HepG2 (cell line): ENCODE results near the gene TH. TPM values are rescaled to one million over a fixed set of nuclear protein-coding genes. Genes with fewer than 3 reads are reported as not detected.

Experiments used
- ASH2L ChIP-seq: fragments of 300-600, 200-600 bp; sonication (generic); IDR thresholded peaks from 2 replicates; pipeline ENCODE4 v1.7.0; 2017; ENCODE audit warnings: low read depth, mild to moderate bottlenecking, moderate library complexity, mixed read lengths, low read length; ENCODE audit not compliant: insufficient read length
- ATRX ChIP-seq: sonication (generic); formaldehyde crosslinking; IDR thresholded peaks from 2 replicates; pipeline ENCODE4 v1.4.0; 2020; ENCODE audit warnings: missing genetic modification reagents, borderline replicate concordance
- CCAR2 ChIP-seq: fragments of 200-400 bp; formaldehyde crosslinking; optimal IDR thresholded peaks from 2 replicates; pipeline ENCODE3; 2018; ENCODE audit warnings: low read depth, mild to moderate bottlenecking, low read length, moderate library complexity
- DNMT3B ChIP-seq: conservative IDR thresholded peaks from 2 replicates; pipeline ENCODE4 v1.6.1; 2016; ENCODE audit warnings: missing biosample characterization, control low read depth
- EED ChIP-seq: sonication (generic); formaldehyde crosslinking; IDR thresholded peaks from 2 replicates; pipeline ENCODE4 v1.5.0; 2020; ENCODE audit warnings: mild to moderate bottlenecking, missing genetic modification reagents
- ELF4 ChIP-seq: sonication (generic); formaldehyde crosslinking; IDR thresholded peaks from 2 replicates; pipeline ENCODE4 v1.5.0; 2020; ENCODE audit warnings: missing genetic modification reagents, mild to moderate bottlenecking, moderate library complexity, borderline replicate concordance
- FOXA3 ChIP-seq: IDR thresholded peaks from 2 replicates; pipeline ENCODE4 v1.6.1; 2016; ENCODE audit warnings: missing genetic modification reagents, missing compliant biosample characterization
- GFI1 ChIP-seq: sonication (generic); formaldehyde crosslinking; IDR thresholded peaks from 2 replicates; pipeline ENCODE4 v1.5.0; 2020; ENCODE audit warnings: missing genetic modification reagents, mild to moderate bottlenecking, borderline replicate concordance
- HNF4G ChIP-seq, 2 experiments: sonication (generic) in 1 of 2; formaldehyde crosslinking in 1 of 2; IDR thresholded peaks; 2 replicates each; pipeline versions ENCODE4 v1.4.0 to v1.6.1; 2011 to 2020; ENCODE audit warnings: borderline replicate concordance in 2 of 2, low read depth in 2 of 2, mild to moderate bottlenecking in 2 of 2, low read length in 1 of 2, missing genetic modification reagents in 1 of 2, moderate library complexity in 1 of 2
- PCBP2 ChIP-seq: fragments of 200-400 bp; formaldehyde crosslinking; optimal IDR thresholded peaks from 2 replicates; pipeline ENCODE3; 2018; ENCODE audit warnings: low read length, low read depth; ENCODE audit not compliant: poor library complexity, severe bottlenecking
- PHF21A ChIP-seq: sonication (generic); formaldehyde crosslinking; IDR thresholded peaks from 2 replicates; pipeline ENCODE4 v1.5.0; 2020; ENCODE audit warnings: mild to moderate bottlenecking, missing genetic modification reagents
- SIN3B ChIP-seq: fragments of 150-350 bp; IDR thresholded peaks from 2 replicates; pipeline ENCODE4 v1.6.1; 2014; ENCODE audit warnings: low read length
- TRIM22 ChIP-seq: fragments of 450-650 bp; IDR thresholded peaks from 2 replicates; pipeline ENCODE4 v1.6.1; 2017
- ZMAT5 ChIP-seq: sonication (generic); formaldehyde crosslinking; IDR thresholded peaks from 2 replicates; pipeline ENCODE4 v1.5.0; 2020; ENCODE audit warnings: mild to moderate bottlenecking, low read depth, missing genetic modification reagents, borderline replicate concordance
- ZNF101 ChIP-seq: sonication (generic); formaldehyde crosslinking; IDR thresholded peaks from 2 replicates; pipeline ENCODE4 v1.4.0; 2020; ENCODE audit warnings: mild to moderate bottlenecking, low read depth, missing genetic modification reagents, borderline replicate concordance
- ZNF382 ChIP-seq: sonication (generic); formaldehyde crosslinking; IDR thresholded peaks from 2 replicates; pipeline ENCODE4 v1.5.0; 2020; ENCODE audit warnings: missing genetic modification reagents, mild to moderate bottlenecking, borderline replicate concordance
- ZNF451 ChIP-seq: sonication (generic); formaldehyde crosslinking; IDR thresholded peaks from 2 replicates; pipeline ENCODE4 v1.5.0; 2020; ENCODE audit warnings: mild to moderate bottlenecking, missing genetic modification reagents
- ZNF460 ChIP-seq: sonication (generic); formaldehyde crosslinking; IDR thresholded peaks from 2 replicates; pipeline ENCODE4 v1.5.1; 2020; ENCODE audit warnings: missing genetic modification reagents, mild to moderate bottlenecking, borderline replicate concordance
- ZNF530 ChIP-seq: sonication (generic); formaldehyde crosslinking; IDR thresholded peaks from 2 replicates; pipeline ENCODE4 v1.5.0; 2020; ENCODE audit warnings: low read depth, mild to moderate bottlenecking, missing genetic modification reagents
- ZNF564 ChIP-seq: sonication (generic); formaldehyde crosslinking; IDR thresholded peaks from 2 replicates; pipeline ENCODE4 v1.8.1; 2023; ENCODE audit warnings: mild to moderate bottlenecking, missing genetic modification reagents
- ZNF605 ChIP-seq: sonication (generic); formaldehyde crosslinking; IDR thresholded peaks from 2 replicates; pipeline ENCODE4 v1.8.0; 2022; ENCODE audit warnings: mild to moderate bottlenecking, missing genetic modification reagents
- ZNF609 ChIP-seq: sonication (generic); formaldehyde crosslinking; IDR thresholded peaks from 2 replicates; pipeline ENCODE4 v1.4.0; 2020; ENCODE audit warnings: mild to moderate bottlenecking, missing genetic modification reagents, borderline replicate concordance
- ZNF747 ChIP-seq: sonication (generic); formaldehyde crosslinking; IDR thresholded peaks from 2 replicates; pipeline ENCODE4 v1.8.1; 2023; ENCODE audit warnings: missing genetic modification reagents, mild to moderate bottlenecking, borderline replicate concordance
- polyA plus RNA-seq, 8 experiments: library from polyadenylated mRNA; depleted of rRNA in 3 of 8; stranded (reverse) in 7 of 8; unstranded in 1 of 8; fragments of >200 nt; fragmentation: Illumina TruSeq in 4 of 8; extraction: Trizol in 4 of 8; gene quantifications; 2 replicates each; pipeline versions ENCODE4 v1.2.1 to v1.2.3, GENCODE V29; 2011 to 2016; ENCODE audit warnings: low read depth in 4 of 8, missing spikeins in 1 of 8, mixed read lengths in 1 of 8; ENCODE audit not compliant: insufficient read depth in 1 of 8
- total RNA-seq, 5 experiments: library from RNA; depleted of rRNA; stranded (reverse); fragments of >200 nt; fragmentation: Illumina TruSeq; extraction: Trizol; gene quantifications; 2 replicates each; pipeline ENCODE4 v1.2.3, GENCODE V29; 2016; ENCODE audit warnings: low read depth in 1 of 5

Gene TH
- total and polyA plus RNA-seq, 2 of the 13 experiments (the other 11 are each of a cell fraction or from before 2014, with no cell fraction given) = 0.36 TPM; not detected in 1

- TF ChIP-seq SIN3B (no peak), HNF4G (IDR thresholded peaks at IDR 0.05; ENCODE audit: borderline replicate concordance, low read depth, low read length) (no peak), HNF4G (CRISPR knock-in tag; IDR thresholded peaks at IDR 0.05; ENCODE audit: borderline replicate concordance, low read depth) (no peak), ZNF747 (CRISPR knock-in tag) (0 out of 2 replicates have a peak, but pooled peaks have one; percentile 14), CCAR2 (peak; percentile 38), GFI1 (no peak), ZNF530 (CRISPR knock-in tag) (no peak), ZNF101 (CRISPR knock-in tag) (no peak), FOXA3 (CRISPR knock-in tag) (no peak), ZMAT5 (CRISPR knock-in tag) (no peak; the same call in 1 of the 2 replicates), TRIM22 (no peak), ZNF605 (CRISPR knock-in tag) (no peak), PCBP2 (no peak), PHF21A (CRISPR knock-in tag) (no peak), DNMT3B (CRISPR knock-in tag) (no peak), ZNF460 (no peak), EED (CRISPR knock-in tag) (no peak; the same call in 1 of the 2 replicates), ATRX (CRISPR knock-in tag) (no peak), ZNF382 (no peak), ZNF451 (CRISPR knock-in tag) (no peak), ELF4 (CRISPR knock-in tag) (no peak), ZNF609 (CRISPR knock-in tag) (no peak), ASH2L (no peak), ZNF564 (CRISPR knock-in tag) (0 out of 2 replicates have a peak, but pooled peaks have one; percentile 1)
Observed at GRCh38 chr11:2131371-2132236, 40.0 kb downstream of the TH start (continued).
